HepG2 (cell line): ENCODE results near the gene SMLR1. TPM values are rescaled to one million over a fixed set of nuclear protein-coding genes. Genes with fewer than 3 reads are reported as not detected.

Experiments
- ATRX ChIP-seq: sonication (generic); formaldehyde crosslinking; IDR thresholded peaks from 2 replicates; pipeline ENCODE4 v1.4.0; 2020; ENCODE audit warnings: missing genetic modification reagents, borderline replicate concordance
- CEBPG ChIP-seq: IDR thresholded peaks from 2 replicates; pipeline ENCODE4 v1.6.1; 2016
- ERF ChIP-seq: IDR thresholded peaks from 2 replicates; pipeline ENCODE4 v1.6.1; 2018; ENCODE audit warnings: missing biosample characterization, missing genetic modification reagents
- JUN ChIP-seq: sonication (generic); formaldehyde crosslinking; IDR thresholded peaks from 2 replicates; pipeline ENCODE4 v1.4.0; 2020; ENCODE audit warnings: mild to moderate bottlenecking, missing genetic modification reagents
- KDM4B ChIP-seq: sonication (generic); formaldehyde crosslinking; IDR thresholded peaks from 2 replicates; pipeline ENCODE4 v1.4.0; 2020; ENCODE audit warnings: missing genetic modification reagents
- MAFG ChIP-seq: sonication (generic); formaldehyde crosslinking; IDR thresholded peaks from 2 replicates; pipeline ENCODE4 v1.5.1; 2020; ENCODE audit warnings: mild to moderate bottlenecking, missing genetic modification reagents
- MEIS2 ChIP-seq: sonication (generic); formaldehyde crosslinking; IDR thresholded peaks from 2 replicates; pipeline ENCODE4 v1.9.0; 2021; ENCODE audit warnings: mild to moderate bottlenecking, missing genetic modification reagents
- MIXL1 ChIP-seq: IDR thresholded peaks from 2 replicates; pipeline ENCODE4 v1.6.1; 2016
- NFYC ChIP-seq: IDR thresholded peaks from 2 replicates; pipeline ENCODE4 v1.6.1; 2016; ENCODE audit warnings: missing genetic modification reagents, missing compliant biosample characterization
- PITX1 ChIP-seq: sonication (generic); formaldehyde crosslinking; IDR thresholded peaks from 2 replicates; pipeline ENCODE4 v1.5.1; 2020; ENCODE audit warnings: mild to moderate bottlenecking, missing genetic modification reagents
- POLR2AphosphoS5 ChIP-seq: IDR thresholded peaks from 2 replicates; pipeline ENCODE4 v1.6.1; 2012; ENCODE audit warnings: low read depth, low read length
- REXO4 ChIP-seq: sonication (generic); formaldehyde crosslinking; IDR thresholded peaks from 2 replicates; pipeline ENCODE4 v1.8.0; 2022; ENCODE audit warnings: missing genetic modification reagents, mild to moderate bottlenecking, borderline replicate concordance
- SIX4 ChIP-seq: sonication (generic); formaldehyde crosslinking; IDR thresholded peaks from 2 replicates; pipeline ENCODE4 v1.4.0; 2020; ENCODE audit warnings: missing genetic modification reagents
- SKI ChIP-seq: fragments of 450-650 bp; IDR thresholded peaks from one replicate; pipeline ENCODE4 v1.6.1; 2018; ENCODE audit warnings: mild to moderate bottlenecking; ENCODE audit not compliant: partially characterized antibody
- ZBTB20 ChIP-seq: sonication (generic); formaldehyde crosslinking; IDR thresholded peaks from 2 replicates; pipeline ENCODE4 v1.8.1; 2023; ENCODE audit warnings: missing genetic modification reagents, low read depth, mild to moderate bottlenecking, borderline replicate concordance
- ZBTB34 ChIP-seq: sonication (generic); formaldehyde crosslinking; IDR thresholded peaks from 2 replicates; pipeline ENCODE4 v1.8.0; 2022; ENCODE audit warnings: mild to moderate bottlenecking, missing genetic modification reagents
- ZFP91 ChIP-seq: sonication (generic); formaldehyde crosslinking; IDR thresholded peaks from 2 replicates; pipeline ENCODE4 v1.9.0; 2022; ENCODE audit warnings: missing genetic modification reagents, mild to moderate bottlenecking, borderline replicate concordance
- ZNF205 ChIP-seq: IDR thresholded peaks from 2 replicates; pipeline ENCODE4 v1.6.1; 2018; ENCODE audit warnings: missing biosample characterization, missing genetic modification reagents
- ZNF281 ChIP-seq: sonication (generic); formaldehyde crosslinking; IDR thresholded peaks from 2 replicates; pipeline ENCODE4 v1.4.0; 2020; ENCODE audit warnings: missing genetic modification reagents, borderline replicate concordance
- ZNF414 ChIP-seq: sonication (generic); formaldehyde crosslinking; IDR thresholded peaks from 2 replicates; pipeline ENCODE4 v1.5.0; 2020; ENCODE audit warnings: missing genetic modification reagents
- ZNF496 ChIP-seq: sonication (generic); formaldehyde crosslinking; IDR thresholded peaks from 2 replicates; pipeline ENCODE4 v1.8.1; 2023; ENCODE audit warnings: mild to moderate bottlenecking, moderate library complexity, missing genetic modification reagents; ENCODE audit not compliant: insufficient replicate concordance
- ZNF501 ChIP-seq: sonication (generic); formaldehyde crosslinking; IDR thresholded peaks from 2 replicates; pipeline ENCODE4 v1.5.1; 2020; ENCODE audit warnings: mild to moderate bottlenecking, moderate library complexity, missing genetic modification reagents
- ZNF557 ChIP-seq: sonication (generic); formaldehyde crosslinking; IDR thresholded peaks from 2 replicates; pipeline ENCODE4 v1.4.0; 2020; ENCODE audit warnings: missing genetic modification reagents
- ZNF841 ChIP-seq: sonication (generic); formaldehyde crosslinking; IDR thresholded peaks from 2 replicates; pipeline ENCODE4 v1.8.1; 2023; ENCODE audit warnings: missing genetic modification reagents, borderline replicate concordance
- polyA plus RNA-seq, 8 experiments: library from polyadenylated mRNA; depleted of rRNA in 3 of 8; stranded (reverse) in 7 of 8; unstranded in 1 of 8; fragments of >200 nt; fragmentation: Illumina TruSeq in 4 of 8; extraction: Trizol in 4 of 8; gene quantifications; 2 replicates each; pipeline versions ENCODE4 v1.2.1 to v1.2.3, GENCODE V29; 2011 to 2016; ENCODE audit warnings: low read depth in 4 of 8, missing spikeins in 1 of 8, mixed read lengths in 1 of 8; ENCODE audit not compliant: insufficient read depth in 1 of 8
- total RNA-seq, 5 experiments: library from RNA; depleted of rRNA; stranded (reverse); fragments of >200 nt; fragmentation: Illumina TruSeq; extraction: Trizol; gene quantifications; 2 replicates each; pipeline ENCODE4 v1.2.3, GENCODE V29; 2016; ENCODE audit warnings: low read depth in 1 of 5

The SMLR1 gene
- total and polyA plus RNA-seq, 2 of the 13 experiments (the other 11 are each of a cell fraction or from before 2014, with no cell fraction given): 41.8 to 104 TPM

- TF ChIP-seq MEIS2 (peak; percentile 98), REXO4 (CRISPR knock-in tag) (no peak), ZNF496 (no peak), KDM4B (CRISPR knock-in tag) (0 out of 2 replicates have a peak, but pooled peaks have one; percentile 56), ZNF281 (peak; percentile 83), ZNF205 (peak; percentile 95), ZFP91 (CRISPR knock-in tag) (no peak), PITX1 (CRISPR knock-in tag) (peak; percentile 98), SIX4 (CRISPR knock-in tag) (peak; percentile 87), JUN (CRISPR knock-in tag) (peak; percentile 79; the same call in 1 of the 2 replicates), SKI (peak; percentile 89), MAFG (no peak), ZBTB34 (CRISPR knock-in tag) (peak; percentile 92; the same call in 1 of the 2 replicates), ZNF501 (no peak), ZNF841 (CRISPR knock-in tag) (no peak), MIXL1 (CRISPR knock-in tag) (peak; percentile 99), POLR2AphosphoS5 (0 out of 2 replicates have a peak, but pooled peaks have one; percentile 36), ZNF557 (CRISPR knock-in tag) (no peak), ERF (CRISPR knock-in tag) (peak; percentile 96), ATRX (CRISPR knock-in tag) (no peak), NFYC (CRISPR knock-in tag) (peak; percentile 47; the same call in 1 of the 2 replicates), ZBTB20 (peak; percentile 96), CEBPG (CRISPR knock-in tag) (peak; percentile 97), ZNF414 (CRISPR knock-in tag) (peak; percentile 97)
Measured at GRCh38 chr6:130863415-130864230, 36.4 kb downstream of the SMLR1 start (continued).
